HepG2 (cell line): Measurements from ENCODE around the gene ATP6V0A1. TPM values are rescaled to one million over a fixed set of nuclear protein-coding genes. Genes with fewer than 3 reads are reported as not detected.

Experiments used
- FLYWCH1 ChIP-seq: sonication (generic); formaldehyde crosslinking; IDR thresholded peaks from 2 replicates; pipeline ENCODE4 v1.8.1; 2023; ENCODE audit warnings: mild to moderate bottlenecking, missing genetic modification reagents
- FOXJ3 ChIP-seq: sonication (generic); formaldehyde crosslinking; IDR thresholded peaks from 2 replicates; pipeline ENCODE4 v1.4.0; 2020; ENCODE audit warnings: missing genetic modification reagents, mild to moderate bottlenecking, borderline replicate concordance
- MIER2 ChIP-seq: IDR thresholded peaks from 2 replicates; pipeline ENCODE4 v1.6.1; 2016; ENCODE audit warnings: missing biosample characterization, missing genetic modification reagents
- REPIN1 ChIP-seq: sonication (generic); formaldehyde crosslinking; IDR thresholded peaks from 2 replicates; pipeline ENCODE4 v1.8.0; 2022; ENCODE audit warnings: missing genetic modification reagents, low read depth, mild to moderate bottlenecking, borderline replicate concordance
- ZFYVE20 ChIP-seq: sonication (generic); formaldehyde crosslinking; IDR thresholded peaks from 2 replicates; pipeline ENCODE4 v1.8.0; 2023; ENCODE audit warnings: low read depth, mild to moderate bottlenecking, moderate library complexity, missing genetic modification reagents, borderline replicate concordance
- ZNF354B ChIP-seq: sonication (generic); formaldehyde crosslinking; IDR thresholded peaks from 2 replicates; pipeline ENCODE4 v1.8.0; 2022; ENCODE audit warnings: mild to moderate bottlenecking, missing genetic modification reagents
- polyA plus RNA-seq, 8 experiments: library from polyadenylated mRNA; depleted of rRNA in 3 of 8; stranded (reverse) in 7 of 8; unstranded in 1 of 8; fragments of >200 nt; fragmentation: Illumina TruSeq in 4 of 8; extraction: Trizol in 4 of 8; gene quantifications; 2 replicates each; pipeline versions ENCODE4 v1.2.1 to v1.2.3, GENCODE V29; 2011 to 2016; ENCODE audit warnings: low read depth in 4 of 8, missing spikeins in 1 of 8, mixed read lengths in 1 of 8; ENCODE audit not compliant: insufficient read depth in 1 of 8
- total RNA-seq, 5 experiments: library from RNA; depleted of rRNA; stranded (reverse); fragments of >200 nt; fragmentation: Illumina TruSeq; extraction: Trizol; gene quantifications; 2 replicates each; pipeline ENCODE4 v1.2.3, GENCODE V29; 2016; ENCODE audit warnings: low read depth in 1 of 5
- TF ChIP-seq, protein P1 (sequence below): IDR thresholded peaks from 2 replicates; pipeline ENCODE4 v1.6.1; 2016; ENCODE audit warnings: low read depth, missing genetic modification reagents, missing compliant biosample characterization
- TF ChIP-seq, protein P2 (sequence below): IDR thresholded peaks from 2 replicates; pipeline ENCODE4 v1.6.1; 2016; ENCODE audit warnings: low read depth
- TF ChIP-seq, protein P3 (sequence below): sonication (generic); formaldehyde crosslinking; IDR thresholded peaks from 2 replicates; pipeline ENCODE4 v1.5.0; 2020; ENCODE audit warnings: mild to moderate bottlenecking, missing genetic modification reagents
- TF ChIP-seq, protein P4 (sequence below): sonication (generic); formaldehyde crosslinking; IDR thresholded peaks from 2 replicates; pipeline ENCODE4 v1.4.0; 2020; ENCODE audit warnings: missing genetic modification reagents

Gene ATP6V0A1
- total and polyA plus RNA-seq, 2 of the 13 experiments (the other 11 are each of a cell fraction or from before 2014, with no cell fraction given) = 27.9 to 54.1 TPM

DNA sequence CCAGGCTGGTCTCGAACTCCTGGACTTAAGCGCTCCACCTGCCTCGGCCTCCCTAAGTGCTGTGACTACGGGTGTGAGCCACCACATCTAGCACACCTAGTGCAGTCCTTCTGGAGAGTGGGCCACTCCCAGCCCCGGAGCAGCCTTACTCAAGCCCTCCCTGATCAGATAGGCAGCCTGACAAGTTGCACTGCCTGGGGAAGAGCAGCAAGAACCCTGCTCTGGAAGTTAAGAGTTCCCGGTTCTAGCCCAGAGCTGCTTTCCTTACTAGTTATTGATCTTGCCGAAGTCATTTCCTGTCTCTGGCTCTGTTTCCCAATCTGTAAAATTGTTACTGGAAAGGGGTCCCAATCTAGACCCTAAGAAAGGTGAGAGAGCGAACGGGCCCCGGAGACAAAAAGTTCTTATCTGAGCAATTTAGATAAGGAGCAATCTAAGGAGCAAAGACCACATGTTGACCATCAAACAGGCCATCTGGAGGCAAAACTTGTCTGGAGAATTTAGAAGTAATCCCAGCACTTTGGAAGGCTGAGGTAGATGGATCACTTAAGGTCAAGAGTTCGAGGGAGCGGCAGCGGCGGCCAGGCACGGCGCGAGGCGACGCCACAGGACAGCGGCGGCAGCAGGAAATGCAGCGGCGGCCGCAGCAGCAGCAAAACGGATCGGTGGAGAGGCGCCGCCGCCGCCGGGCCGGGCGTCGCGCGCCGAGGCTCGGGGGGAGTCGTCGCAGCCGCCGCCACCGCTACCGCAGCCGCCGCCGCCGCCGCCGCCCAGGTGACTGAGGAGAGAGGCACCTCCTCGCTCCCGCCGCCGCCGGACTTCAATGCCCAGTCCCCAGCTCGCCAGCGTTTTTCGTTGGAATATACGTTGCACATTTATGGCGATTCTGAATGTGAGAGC, 73.0 kb downstream of the ATP6V0A1 start (continued):
- TF ChIP-seq FLYWCH1 (CRISPR knock-in tag) = no peak
- no peak for TF ChIP-seq ZFYVE20 (CRISPR knock-in tag)
- TF ChIP-seq, protein P1, sequence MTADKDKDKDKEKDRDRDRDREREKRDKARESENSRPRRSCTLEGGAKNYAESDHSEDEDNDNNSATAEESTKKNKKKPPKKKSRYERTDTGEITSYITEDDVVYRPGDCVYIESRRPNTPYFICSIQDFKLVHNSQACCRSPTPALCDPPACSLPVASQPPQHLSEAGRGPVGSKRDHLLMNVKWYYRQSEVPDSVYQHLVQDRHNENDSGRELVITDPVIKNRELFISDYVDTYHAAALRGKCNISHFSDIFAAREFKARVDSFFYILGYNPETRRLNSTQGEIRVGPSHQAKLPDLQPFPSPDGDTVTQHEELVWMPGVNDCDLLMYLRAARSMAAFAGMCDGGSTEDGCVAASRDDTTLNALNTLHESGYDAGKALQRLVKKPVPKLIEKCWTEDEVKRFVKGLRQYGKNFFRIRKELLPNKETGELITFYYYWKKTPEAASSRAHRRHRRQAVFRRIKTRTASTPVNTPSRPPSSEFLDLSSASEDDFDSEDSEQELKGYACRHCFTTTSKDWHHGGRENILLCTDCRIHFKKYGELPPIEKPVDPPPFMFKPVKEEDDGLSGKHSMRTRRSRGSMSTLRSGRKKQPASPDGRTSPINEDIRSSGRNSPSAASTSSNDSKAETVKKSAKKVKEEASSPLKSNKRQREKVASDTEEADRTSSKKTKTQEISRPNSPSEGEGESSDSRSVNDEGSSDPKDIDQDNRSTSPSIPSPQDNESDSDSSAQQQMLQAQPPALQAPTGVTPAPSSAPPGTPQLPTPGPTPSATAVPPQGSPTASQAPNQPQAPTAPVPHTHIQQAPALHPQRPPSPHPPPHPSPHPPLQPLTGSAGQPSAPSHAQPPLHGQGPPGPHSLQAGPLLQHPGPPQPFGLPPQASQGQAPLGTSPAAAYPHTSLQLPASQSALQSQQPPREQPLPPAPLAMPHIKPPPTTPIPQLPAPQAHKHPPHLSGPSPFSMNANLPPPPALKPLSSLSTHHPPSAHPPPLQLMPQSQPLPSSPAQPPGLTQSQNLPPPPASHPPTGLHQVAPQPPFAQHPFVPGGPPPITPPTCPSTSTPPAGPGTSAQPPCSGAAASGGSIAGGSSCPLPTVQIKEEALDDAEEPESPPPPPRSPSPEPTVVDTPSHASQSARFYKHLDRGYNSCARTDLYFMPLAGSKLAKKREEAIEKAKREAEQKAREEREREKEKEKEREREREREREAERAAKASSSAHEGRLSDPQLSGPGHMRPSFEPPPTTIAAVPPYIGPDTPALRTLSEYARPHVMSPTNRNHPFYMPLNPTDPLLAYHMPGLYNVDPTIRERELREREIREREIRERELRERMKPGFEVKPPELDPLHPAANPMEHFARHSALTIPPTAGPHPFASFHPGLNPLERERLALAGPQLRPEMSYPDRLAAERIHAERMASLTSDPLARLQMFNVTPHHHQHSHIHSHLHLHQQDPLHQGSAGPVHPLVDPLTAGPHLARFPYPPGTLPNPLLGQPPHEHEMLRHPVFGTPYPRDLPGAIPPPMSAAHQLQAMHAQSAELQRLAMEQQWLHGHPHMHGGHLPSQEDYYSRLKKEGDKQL (CRISPR knock-in tag) = no peak
- TF ChIP-seq, protein P2, sequence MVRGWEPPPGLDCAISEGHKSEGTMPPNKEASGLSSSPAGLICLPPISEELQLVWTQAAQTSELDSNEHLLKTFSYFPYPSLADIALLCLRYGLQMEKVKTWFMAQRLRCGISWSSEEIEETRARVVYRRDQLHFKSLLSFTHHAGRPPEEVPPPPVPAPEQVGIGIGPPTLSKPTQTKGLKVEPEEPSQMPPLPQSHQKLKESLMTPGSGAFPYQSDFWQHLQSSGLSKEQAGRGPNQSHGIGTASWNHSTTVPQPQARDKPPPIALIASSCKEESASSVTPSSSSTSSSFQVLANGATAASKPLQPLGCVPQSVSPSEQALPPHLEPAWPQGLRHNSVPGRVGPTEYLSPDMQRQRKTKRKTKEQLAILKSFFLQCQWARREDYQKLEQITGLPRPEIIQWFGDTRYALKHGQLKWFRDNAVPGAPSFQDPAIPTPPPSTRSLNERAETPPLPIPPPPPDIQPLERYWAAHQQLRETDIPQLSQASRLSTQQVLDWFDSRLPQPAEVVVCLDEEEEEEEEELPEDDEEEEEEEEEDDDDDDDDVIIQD (CRISPR knock-in tag) = peak; percentile 7; the same call in 1 of the 2 replicates
- peak; percentile 16; the same call in 1 of the 2 replicates for TF ChIP-seq REPIN1 (CRISPR knock-in tag)
- TF ChIP-seq, protein P3, sequence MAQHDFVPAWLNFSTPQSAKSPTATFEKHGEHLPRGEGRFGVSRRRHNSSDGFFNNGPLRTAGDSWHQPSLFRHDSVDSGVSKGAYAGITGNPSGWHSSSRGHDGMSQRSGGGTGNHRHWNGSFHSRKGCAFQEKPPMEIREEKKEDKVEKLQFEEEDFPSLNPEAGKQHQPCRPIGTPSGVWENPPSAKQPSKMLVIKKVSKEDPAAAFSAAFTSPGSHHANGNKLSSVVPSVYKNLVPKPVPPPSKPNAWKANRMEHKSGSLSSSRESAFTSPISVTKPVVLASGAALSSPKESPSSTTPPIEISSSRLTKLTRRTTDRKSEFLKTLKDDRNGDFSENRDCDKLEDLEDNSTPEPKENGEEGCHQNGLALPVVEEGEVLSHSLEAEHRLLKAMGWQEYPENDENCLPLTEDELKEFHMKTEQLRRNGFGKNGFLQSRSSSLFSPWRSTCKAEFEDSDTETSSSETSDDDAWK (CRISPR knock-in tag) = no peak
- 0 out of 2 replicates have a peak, but pooled peaks have one; percentile 32 for TF ChIP-seq MIER2 (CRISPR knock-in tag)
- TF ChIP-seq, protein P4, sequence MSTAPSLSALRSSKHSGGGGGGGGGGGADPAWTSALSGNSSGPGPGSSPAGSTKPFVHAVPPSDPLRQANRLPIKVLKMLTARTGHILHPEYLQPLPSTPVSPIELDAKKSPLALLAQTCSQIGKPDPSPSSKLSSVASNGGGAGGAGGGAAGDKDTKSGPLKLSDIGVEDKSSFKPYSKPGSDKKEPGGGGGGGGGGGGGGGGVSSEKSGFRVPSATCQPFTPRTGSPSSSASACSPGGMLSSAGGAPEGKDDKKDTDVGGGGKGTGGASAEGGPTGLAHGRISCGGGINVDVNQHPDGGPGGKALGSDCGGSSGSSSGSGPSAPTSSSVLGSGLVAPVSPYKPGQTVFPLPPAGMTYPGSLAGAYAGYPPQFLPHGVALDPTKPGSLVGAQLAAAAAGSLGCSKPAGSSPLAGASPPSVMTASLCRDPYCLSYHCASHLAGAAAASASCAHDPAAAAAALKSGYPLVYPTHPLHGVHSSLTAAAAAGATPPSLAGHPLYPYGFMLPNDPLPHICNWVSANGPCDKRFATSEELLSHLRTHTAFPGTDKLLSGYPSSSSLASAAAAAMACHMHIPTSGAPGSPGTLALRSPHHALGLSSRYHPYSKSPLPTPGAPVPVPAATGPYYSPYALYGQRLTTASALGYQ (CRISPR knock-in tag) = 0 out of 2 replicates have a peak, but pooled peaks have one; percentile 40
- no peak; the same call in 1 of the 2 replicates for TF ChIP-seq ZNF354B (CRISPR knock-in tag)
- 0 out of 2 replicates have a peak, but pooled peaks have one; percentile 53 for TF ChIP-seq FOXJ3 (CRISPR knock-in tag)
